ENCODE measurements around the gene POLR2A. TPM values are rescaled to one million over a fixed set of nuclear protein-coding genes. Genes with fewer than 3 reads are reported as not detected.
A peak's percentile ranks its signal among the peaks of the same experiment; 100 is the strongest.

The POLR2A gene
- total RNA-seq, 1 donor from 2014 or later = 69.5 TPM

DNA sequence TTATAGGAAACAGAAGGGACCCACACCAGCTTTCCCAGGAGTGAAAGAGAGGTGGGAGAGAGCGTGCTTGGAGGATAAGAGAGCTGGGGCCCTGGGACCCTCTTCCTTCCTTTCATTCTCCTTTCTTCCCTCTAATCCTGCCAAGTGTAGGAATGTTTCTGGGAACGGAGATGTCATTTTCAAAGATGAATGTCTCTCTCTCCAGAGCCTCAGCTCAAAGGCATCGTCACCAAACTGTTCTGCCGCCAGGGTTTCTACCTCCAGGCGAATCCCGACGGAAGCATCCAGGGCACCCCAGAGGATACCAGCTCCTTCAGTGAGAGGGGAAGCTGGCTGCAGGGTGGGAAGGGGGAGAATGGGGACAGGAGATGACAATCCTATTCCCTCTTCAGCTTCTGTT, 42.9 kb upstream of the POLR2A start:
- Histone ChIP-seq H3K27ac (no peak overlapping the region), H3K4me3 (no peak overlapping the region), H3K36me3 (no peaks in the 10 kb centered on the region), H3K27me3 (peaks cover 14% of the 10 kb centered on the region), H3K4me1 (peaks cover 27 to 42% of the 10 kb centered on the region in 2 donors), H3K9me3 (no peaks in the 10 kb centered on the region)
- intact Hi-C loops (cut with DNase I) = no loop called here
- TF ChIP-seq, protein P1, sequence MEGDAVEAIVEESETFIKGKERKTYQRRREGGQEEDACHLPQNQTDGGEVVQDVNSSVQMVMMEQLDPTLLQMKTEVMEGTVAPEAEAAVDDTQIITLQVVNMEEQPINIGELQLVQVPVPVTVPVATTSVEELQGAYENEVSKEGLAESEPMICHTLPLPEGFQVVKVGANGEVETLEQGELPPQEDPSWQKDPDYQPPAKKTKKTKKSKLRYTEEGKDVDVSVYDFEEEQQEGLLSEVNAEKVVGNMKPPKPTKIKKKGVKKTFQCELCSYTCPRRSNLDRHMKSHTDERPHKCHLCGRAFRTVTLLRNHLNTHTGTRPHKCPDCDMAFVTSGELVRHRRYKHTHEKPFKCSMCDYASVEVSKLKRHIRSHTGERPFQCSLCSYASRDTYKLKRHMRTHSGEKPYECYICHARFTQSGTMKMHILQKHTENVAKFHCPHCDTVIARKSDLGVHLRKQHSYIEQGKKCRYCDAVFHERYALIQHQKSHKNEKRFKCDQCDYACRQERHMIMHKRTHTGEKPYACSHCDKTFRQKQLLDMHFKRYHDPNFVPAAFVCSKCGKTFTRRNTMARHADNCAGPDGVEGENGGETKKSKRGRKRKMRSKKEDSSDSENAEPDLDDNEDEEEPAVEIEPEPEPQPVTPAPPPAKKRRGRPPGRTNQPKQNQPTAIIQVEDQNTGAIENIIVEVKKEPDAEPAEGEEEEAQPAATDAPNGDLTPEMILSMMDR (IDR thresholded peaks at IDR 0.05) = no peak
- no peak for DNase-seq (ENCODE audit: low spot score in 2 of 2)

DNA sequence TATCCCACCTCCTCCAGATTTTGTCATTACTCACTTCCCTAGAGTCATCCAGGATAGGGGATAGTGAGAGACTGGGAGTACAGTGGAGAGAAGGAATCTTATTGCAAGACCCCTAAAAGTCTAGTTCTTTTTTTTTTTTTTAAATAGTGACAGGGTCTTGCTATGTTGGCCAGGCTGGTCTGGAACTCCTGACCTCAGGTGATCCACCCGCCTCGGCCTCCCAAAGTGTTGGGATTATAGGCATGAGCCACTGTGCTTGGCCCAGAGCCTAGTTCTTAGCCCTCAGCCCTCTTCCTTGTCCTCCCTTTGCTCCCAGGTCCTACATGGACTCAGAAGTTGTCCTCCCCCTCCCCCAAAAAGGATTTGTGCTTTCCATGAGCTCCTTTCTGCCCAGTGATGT, 42.0 kb upstream of the POLR2A start:
- Histone ChIP-seq H3K27me3 (peaks cover 18% of the 10 kb centered on the region), H3K4me1 (peaks cover 18 to 38% of the 10 kb centered on the region in 2 donors), H3K9me3 (no peaks in the 10 kb centered on the region), H3K36me3 (no peaks in the 10 kb centered on the region), H3K27ac (no peak overlapping the region), H3K4me3 (no peak overlapping the region)
- intact Hi-C loops (cut with DNase I) = no loop called here
- TF ChIP-seq, protein P1 (IDR thresholded peaks at IDR 0.05) = no peak
- DNase-seq (ENCODE audit: low spot score in 2 of 2) = no peak

DNA sequence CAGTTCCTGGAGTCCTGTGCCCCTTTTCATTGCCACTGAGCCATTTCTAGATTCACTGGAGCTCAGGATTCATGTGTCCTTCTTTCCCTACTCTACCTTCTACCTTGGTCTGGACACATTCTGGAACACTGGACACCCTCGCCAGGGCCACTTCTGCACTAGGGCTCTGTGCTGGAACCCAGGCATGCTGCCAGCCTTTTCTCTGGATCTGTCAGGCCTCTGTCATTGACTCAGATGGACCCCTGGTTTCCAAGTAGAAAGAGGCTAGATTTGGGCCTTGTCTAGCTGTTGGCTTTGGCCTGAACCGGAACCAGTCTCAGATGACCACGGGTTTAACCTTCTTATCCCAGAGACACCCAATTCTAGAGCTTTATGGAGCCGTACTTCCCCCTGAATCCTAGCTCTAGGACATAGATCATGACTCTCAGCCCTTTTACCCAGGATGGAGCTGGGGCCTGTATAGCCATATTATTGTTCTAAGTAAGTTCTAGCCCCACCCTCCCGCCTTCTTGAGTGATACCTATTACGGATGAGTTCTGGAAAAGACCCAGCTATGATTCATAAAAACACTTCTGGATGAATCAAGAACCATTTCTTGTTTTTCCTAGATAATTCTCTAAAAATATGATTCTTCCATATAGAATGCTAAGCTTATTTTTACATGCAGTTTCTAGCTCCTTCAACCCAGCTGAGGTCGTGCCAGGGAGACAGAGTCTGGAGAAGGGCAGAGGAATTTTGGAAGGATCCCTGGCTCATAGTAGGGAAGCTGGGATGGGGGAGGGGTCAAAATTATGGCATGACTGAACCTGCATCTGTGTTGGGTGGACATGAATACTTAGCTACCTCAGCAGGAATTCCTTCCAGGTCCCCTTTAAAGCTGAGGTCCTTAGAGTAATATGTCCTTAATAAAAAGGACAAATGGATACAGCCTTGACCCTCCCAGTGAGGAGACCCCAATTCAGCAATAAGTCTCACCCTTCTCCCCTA, 40.4 kb upstream of the POLR2A start:
- intact Hi-C loops (cut with DNase I) = no loop called here
- no peak for DNase-seq (ENCODE audit: low spot score in 2 of 2)

DNA sequence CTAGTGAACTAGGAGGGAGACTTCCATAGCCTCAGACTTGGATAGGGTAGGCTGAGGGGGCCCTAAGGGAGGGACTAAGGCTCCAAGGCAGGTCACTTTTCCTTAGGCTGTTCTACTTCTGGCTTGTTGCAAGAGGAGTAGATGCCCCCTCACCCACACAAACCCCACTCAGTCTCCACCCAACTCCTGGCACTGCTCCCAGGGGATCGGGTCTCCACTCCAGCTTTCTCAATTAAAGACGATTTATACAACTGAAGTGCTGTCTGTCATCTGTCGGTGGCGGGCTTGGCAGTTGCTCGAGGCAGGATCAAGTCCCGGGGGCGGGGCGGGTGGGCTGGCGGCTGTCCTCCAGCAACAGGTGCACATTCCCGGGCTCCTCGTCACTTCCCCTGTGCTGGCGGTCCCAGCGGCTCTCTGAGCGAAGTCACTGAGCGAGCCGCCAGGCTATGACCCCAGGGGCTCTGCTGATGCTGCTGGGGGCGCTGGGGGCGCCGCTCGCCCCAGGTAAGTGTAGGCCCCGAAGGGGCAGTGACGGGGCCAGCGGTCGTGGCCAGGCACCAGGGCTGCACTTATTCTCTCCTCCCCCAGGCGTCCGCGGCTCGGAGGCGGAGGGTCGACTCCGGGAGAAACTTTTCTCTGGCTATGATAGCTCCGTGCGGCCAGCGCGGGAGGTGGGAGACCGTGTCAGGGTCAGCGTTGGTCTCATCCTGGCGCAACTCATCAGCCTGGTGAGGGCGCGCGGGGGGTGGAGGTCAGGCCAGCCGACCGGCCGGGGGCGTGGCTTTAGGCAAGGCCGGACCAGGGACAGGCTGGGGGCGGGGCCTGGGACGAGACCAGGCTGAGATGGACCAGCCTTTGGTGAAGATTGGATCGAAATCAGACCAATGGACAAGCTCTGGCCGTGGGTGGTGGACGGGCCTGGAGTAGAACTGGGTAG, 39.2 kb upstream of the POLR2A start, which contains the start of gene CHRNB1:
TSS of gene CHRNB1 (plus strand) at position 380 of the 937 bp plus-strand sequence. CDS start at position 447, 67 bp downstream.
- Histone ChIP-seq H3K36me3 (no peaks in the 10 kb centered on the region), H3K4me1 (peaks cover 15 to 27% of the 10 kb centered on the region in 2 donors), H3K27ac (peak within 1 kb of the TSS in 1 of 2 donors; percentile 34), H3K4me3 (peak within 1 kb of the TSS; percentile 60 to 62), H3K27me3 (peaks cover 5% of the 10 kb centered on the region), H3K9me3 (no peaks in the 10 kb centered on the region)
- TF ChIP-seq, protein P1 (IDR thresholded peaks at IDR 0.05) = peak in 2 of 3 experiments; percentile 5
- peak; percentile 44 to 84 for DNase-seq (ENCODE audit: low spot score in 2 of 2)
- intact Hi-C loops (cut with DNase I) = no loop called here

More for the DNA sequence above, 40.4 kb upstream of the POLR2A start:
- no peaks in the 10 kb centered on the region for H3K36me3 ChIP-seq
- peak overlapping the region in 1 of 2 donors; percentile 34 for H3K27ac ChIP-seq
- H3K4me1 ChIP-seq = peaks cover 15 to 35% of the 10 kb centered on the region in 2 donors
- H3K27me3 ChIP-seq = peaks cover 16% of the 10 kb centered on the region
- no peaks in the 10 kb centered on the region for H3K9me3 ChIP-seq
- H3K4me3 ChIP-seq = no peak overlapping the region
- TF ChIP-seq, protein P1 (IDR thresholded peaks at IDR 0.05) = no peak

DNA sequence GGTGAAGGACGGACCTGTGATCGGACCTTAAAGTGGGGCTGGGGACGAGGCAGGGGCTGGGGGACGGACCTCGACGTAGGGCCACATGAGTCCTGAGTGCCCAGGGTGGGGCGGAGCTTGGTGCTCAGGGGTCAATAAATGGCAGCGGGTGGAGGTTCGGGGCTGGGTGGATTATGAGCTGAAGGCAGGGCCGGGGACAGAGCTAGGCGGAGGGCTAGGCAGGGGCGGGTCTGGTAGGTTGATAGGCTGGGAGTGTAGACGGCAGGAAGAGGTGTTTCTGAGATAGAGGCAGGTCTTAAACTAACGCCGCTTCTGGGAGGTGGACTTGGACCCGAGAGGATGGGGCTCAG, 38.6 kb upstream of the POLR2A start:
- peak overlapping the region; percentile 60 to 62 for H3K4me3 ChIP-seq
- no peaks in the 10 kb centered on the region for H3K9me3 ChIP-seq
- H3K27ac ChIP-seq = no peak overlapping the region
- H3K36me3 ChIP-seq = no peaks in the 10 kb centered on the region
- peaks cover 4% of the 10 kb centered on the region for H3K27me3 ChIP-seq
- no peak for DNase-seq (ENCODE audit: low spot score in 2 of 2)
- H3K4me1 ChIP-seq = peaks cover 10 to 21% of the 10 kb centered on the region in 2 donors
- TF ChIP-seq, protein P1 (IDR thresholded peaks at IDR 0.05) = no peak
- intact Hi-C loops (cut with DNase I) = no loop called here

Data from ascending aorta (tissue), 2 donors.